GM12872 (cell line): ENCODE results near the gene ING3.

Experiments used
- TF ChIP-seq, protein P1 (sequence below): IDR thresholded peaks from 3 replicates; pipeline ENCODE4 v1.5.1; 2011; ENCODE audit warnings: low read depth, mild to moderate bottlenecking, low read length, moderate library complexity; ENCODE audit not compliant: insufficient read depth

The ING3 gene

GRCh38 chr7:120998996-120999565, 48.5 kb downstream of the ING3 start:
- TF ChIP-seq, protein P1, sequence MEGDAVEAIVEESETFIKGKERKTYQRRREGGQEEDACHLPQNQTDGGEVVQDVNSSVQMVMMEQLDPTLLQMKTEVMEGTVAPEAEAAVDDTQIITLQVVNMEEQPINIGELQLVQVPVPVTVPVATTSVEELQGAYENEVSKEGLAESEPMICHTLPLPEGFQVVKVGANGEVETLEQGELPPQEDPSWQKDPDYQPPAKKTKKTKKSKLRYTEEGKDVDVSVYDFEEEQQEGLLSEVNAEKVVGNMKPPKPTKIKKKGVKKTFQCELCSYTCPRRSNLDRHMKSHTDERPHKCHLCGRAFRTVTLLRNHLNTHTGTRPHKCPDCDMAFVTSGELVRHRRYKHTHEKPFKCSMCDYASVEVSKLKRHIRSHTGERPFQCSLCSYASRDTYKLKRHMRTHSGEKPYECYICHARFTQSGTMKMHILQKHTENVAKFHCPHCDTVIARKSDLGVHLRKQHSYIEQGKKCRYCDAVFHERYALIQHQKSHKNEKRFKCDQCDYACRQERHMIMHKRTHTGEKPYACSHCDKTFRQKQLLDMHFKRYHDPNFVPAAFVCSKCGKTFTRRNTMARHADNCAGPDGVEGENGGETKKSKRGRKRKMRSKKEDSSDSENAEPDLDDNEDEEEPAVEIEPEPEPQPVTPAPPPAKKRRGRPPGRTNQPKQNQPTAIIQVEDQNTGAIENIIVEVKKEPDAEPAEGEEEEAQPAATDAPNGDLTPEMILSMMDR: no peak

DNA sequence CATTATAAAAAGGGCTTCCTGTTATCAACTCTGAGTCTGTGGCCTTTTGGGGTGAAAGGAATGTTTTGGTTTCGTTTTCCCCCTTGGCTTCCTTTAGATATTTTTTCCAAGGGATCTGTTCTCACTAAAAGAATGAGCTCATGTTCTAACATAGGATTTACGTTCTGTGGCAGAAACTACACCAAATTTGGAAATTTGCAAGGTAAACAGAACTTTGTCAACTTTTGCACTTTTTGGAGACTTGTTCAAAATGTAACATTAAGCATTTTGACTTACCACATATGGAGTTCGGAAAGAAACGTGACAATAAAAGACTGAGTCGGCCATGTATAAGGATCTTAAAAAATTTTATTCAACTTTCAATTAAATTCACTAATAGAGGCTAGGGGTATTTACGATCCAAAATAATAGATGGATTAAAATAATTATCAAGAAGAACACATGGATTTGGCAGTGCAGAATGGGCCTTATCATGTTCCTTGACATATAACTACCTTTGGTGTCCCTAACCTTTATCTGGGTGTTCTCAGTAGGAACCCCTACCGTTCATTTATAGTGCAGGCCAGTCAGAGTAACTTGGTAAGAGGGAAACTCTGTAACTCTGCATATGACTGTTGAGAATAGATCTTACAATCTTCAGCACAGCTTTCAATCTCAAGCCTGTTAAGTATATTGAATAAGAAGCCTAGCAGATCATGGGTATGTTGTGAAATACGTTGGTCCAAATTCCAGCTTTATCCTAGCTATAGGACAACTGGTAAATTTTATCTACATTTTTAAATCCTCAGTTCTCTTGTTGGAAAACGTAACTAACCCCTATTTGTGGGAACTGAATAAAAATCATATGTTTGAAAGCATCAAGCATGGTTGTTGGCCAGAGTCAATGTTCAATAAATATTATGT, 49.8 kb downstream of the ING3 start:
- TF ChIP-seq, protein P1: no peak

DNA sequence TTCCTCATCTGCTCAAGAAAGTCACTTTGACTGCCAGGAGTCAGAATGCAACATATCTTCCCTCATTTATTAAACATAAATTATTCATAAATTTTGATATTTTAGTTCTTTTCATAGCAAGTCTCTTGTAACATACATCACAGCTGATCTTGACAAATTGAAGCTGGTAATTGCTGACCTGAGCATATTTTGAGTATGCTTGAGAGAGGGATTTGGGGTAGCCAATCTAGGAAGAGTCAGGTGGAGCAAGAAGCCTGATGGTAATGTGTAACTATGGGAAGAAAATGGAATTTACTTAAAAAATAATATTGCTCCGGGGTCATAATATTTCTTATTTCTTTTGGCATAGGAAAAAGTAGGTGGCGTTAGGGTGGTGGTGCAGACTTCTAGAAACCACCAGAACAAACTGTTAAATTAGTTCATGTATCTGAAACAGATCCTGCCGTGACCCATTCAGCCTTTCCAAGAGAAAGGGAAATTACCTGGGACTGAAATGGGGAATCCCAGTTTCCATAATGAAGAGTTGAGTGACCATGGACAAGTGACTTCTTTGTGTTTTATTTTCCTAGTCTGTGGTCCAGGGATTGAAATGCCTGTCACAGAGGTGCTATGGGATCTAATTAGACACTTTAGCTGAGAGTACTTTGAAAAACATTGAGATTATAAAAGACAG, 50.8 kb downstream of the ING3 start:
- TF ChIP-seq, protein P1: no peak

DNA sequence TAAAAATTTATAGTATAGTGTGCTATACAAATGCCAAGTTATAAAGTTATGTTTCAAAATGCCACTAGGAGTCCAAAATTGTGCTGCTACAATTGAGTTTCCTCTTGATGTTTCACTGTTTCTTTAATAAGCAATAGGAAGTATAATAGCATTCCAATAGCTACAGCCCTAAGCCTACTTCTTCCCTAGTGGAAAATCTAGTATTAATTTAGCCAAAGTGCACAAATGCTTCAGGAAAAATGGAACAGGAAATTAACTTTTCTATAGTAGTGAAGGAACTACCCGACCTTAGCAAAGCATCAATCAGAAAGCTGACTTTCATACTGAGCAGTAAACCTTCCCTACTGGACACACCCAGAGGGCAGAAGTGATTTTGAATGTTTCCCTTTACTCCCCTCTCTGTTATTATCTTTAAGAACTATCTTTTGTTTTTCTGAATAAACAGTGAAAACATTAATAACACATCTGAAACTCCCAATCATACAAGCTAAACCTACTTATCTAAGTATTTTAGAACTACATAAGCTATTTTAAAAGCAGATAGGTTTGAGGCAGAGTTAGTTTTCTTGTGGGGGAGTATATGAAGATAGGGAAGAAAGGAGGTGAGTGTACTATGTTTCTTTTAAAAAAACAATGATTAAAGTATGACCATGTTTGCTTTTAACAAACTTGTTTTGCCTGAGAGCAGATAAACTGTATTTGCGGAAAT, 51.6 kb downstream of the ING3 start:
- TF ChIP-seq, protein P1: no peak

GRCh38 chr7:121002757-121003200, 52.2 kb downstream of the ING3 start:
- TF ChIP-seq, protein P1: no peak

- TF ChIP-seq, protein P1: no peak
Measured at GRCh38 chr7:121003986-121004685, 53.6 kb downstream of the ING3 start.
